ENCODE data around the gene GLOD4.
"Not testable (repeated sequence)": the region's sequence is repeated elsewhere in the genome, so short reads cannot be mapped to it uniquely, and the experiment has no call there.

The GLOD4 gene

GRCh38 chr17:801660-802059 is 19.6 kb upstream of the GLOD4 start:
- DNase-seq = no peak

- DNase-seq = no peak
Measured at GRCh38 chr17:800446-801242, 18.6 kb upstream of the GLOD4 start.

- no peak for DNase-seq
Measured at GRCh38 chr17:799261-799660, 17.2 kb upstream of the GLOD4 start.

- DNase-seq = no peak
Measured at GRCh38 chr17:798246-798645, 16.2 kb upstream of the GLOD4 start.

- DNase-seq = no peak
Measured at GRCh38 chr17:797236-797840, 15.3 kb upstream of the GLOD4 start.

- no peak for DNase-seq
Measured at GRCh38 chr17:796609-797008, 14.5 kb upstream of the GLOD4 start.

- no peak for DNase-seq
Measured at GRCh38 chr17:795721-796120, 13.6 kb upstream of the GLOD4 start.

GRCh38 chr17:795276-795675 is 13.2 kb upstream of the GLOD4 start:
- DNase-seq = no peak

- DNase-seq = peak; percentile 44
Measured at GRCh38 chr17:794876-795275, 12.8 kb upstream of the GLOD4 start.

GRCh38 chr17:792277-792676 is 10.2 kb upstream of the GLOD4 start:
- DNase-seq = no peak

GRCh38 chr17:791829-792228 is 9.7 kb upstream of the GLOD4 start:
- DNase-seq = no peak

GRCh38 chr17:790874-791247 is 8.8 kb upstream of the GLOD4 start:
- not testable (repeated sequence) for DNase-seq

GRCh38 chr17:789931-790873 is 8.1 kb upstream of the GLOD4 start:
- not testable (repeated sequence) for DNase-seq

- DNase-seq = no peak
Measured at GRCh38 chr17:789160-789840, 7.2 kb upstream of the GLOD4 start.

GRCh38 chr17:788551-788950 is 6.5 kb upstream of the GLOD4 start:
- no peak for DNase-seq

GRCh38 chr17:787641-788221 is 5.7 kb upstream of the GLOD4 start:
- DNase-seq = no peak

GRCh38 chr17:785901-786300 is 3.8 kb upstream of the GLOD4 start:
- DNase-seq = not testable (repeated sequence)

- no peak for DNase-seq
Measured at GRCh38 chr17:784143-784542, 2.1 kb upstream of the GLOD4 start.

- DNase-seq = no peak
Measured at GRCh38 chr17:778096-778495, 4.0 kb downstream of the GLOD4 start.

- DNase-seq = no peak
Measured at GRCh38 chr17:774313-774584, 7.8 kb downstream of the GLOD4 start.

GRCh38 chr17:773467-774312 is 8.4 kb downstream of the GLOD4 start:
- DNase-seq = no peak

- no peak for DNase-seq
Measured at GRCh38 chr17:773016-773415, 9.1 kb downstream of the GLOD4 start.
